K562 (cell line): ENCODE data around the gene MYL6B. TPM values are rescaled to one million over a fixed set of nuclear protein-coding genes. Genes with fewer than 3 reads are reported as not detected.

Experiments
- OTX1 ChIP-seq: fragments of 450-650 bp; formaldehyde crosslinking; IDR thresholded peaks from 2 replicates; pipeline ENCODE4 v1.4.0; 2022; ENCODE audit warnings: mild to moderate bottlenecking
- TSHZ1 ChIP-seq: fragments of 250-450 bp; sonication (Bioruptor Pico); IDR thresholded peaks from 2 replicates; pipeline ENCODE4 v1.4.0; 2020; ENCODE audit warnings: mild to moderate bottlenecking, moderate library complexity
- polyA plus RNA-seq, 8 experiments: library from polyadenylated mRNA; depleted of rRNA in 4 of 8; stranded (reverse) in 5 of 8; unstranded in 3 of 8; fragments of >200 nt; fragmentation: Nextera tagmentation in 2 of 8; fragmentation: Illumina TruSeq in 1 of 8; extraction: Ambion mirVana in 2 of 8; extraction: Trizol in 1 of 8; gene quantifications; 2 replicates each; pipeline versions ENCODE4 v1.2.1 to v1.2.3, GENCODE V29; 2011 to 2014; ENCODE audit warnings: inconsistent platforms in 1 of 8, missing spikeins in 1 of 8
- total RNA-seq, 7 experiments: library from RNA; depleted of rRNA in 6 of 7; stranded (reverse); fragments of >200 nt in 6 of 7; fragmentation: Illumina TruSeq in 2 of 7; extraction: Trizol in 2 of 7; gene quantifications; 2 replicates each; pipeline versions ENCODE4 v1.2.1 to v1.2.3, GENCODE V29; 2011 to 2021; ENCODE audit warnings: low replicate concordance in 1 of 7
- TF ChIP-seq, protein P1 (sequence below): fragments of 450-650 bp; IDR thresholded peaks from 2 replicates; pipeline ENCODE4 v1.6.1; 2018; ENCODE audit not compliant: partially characterized antibody

MYL6B gene
- total and polyA plus RNA-seq, 9 of the 15 experiments (the other 6 are each of a cell fraction or from before 2014, with no cell fraction given), result 42.8 to 77.3 (median 68.6) TPM

DNA sequence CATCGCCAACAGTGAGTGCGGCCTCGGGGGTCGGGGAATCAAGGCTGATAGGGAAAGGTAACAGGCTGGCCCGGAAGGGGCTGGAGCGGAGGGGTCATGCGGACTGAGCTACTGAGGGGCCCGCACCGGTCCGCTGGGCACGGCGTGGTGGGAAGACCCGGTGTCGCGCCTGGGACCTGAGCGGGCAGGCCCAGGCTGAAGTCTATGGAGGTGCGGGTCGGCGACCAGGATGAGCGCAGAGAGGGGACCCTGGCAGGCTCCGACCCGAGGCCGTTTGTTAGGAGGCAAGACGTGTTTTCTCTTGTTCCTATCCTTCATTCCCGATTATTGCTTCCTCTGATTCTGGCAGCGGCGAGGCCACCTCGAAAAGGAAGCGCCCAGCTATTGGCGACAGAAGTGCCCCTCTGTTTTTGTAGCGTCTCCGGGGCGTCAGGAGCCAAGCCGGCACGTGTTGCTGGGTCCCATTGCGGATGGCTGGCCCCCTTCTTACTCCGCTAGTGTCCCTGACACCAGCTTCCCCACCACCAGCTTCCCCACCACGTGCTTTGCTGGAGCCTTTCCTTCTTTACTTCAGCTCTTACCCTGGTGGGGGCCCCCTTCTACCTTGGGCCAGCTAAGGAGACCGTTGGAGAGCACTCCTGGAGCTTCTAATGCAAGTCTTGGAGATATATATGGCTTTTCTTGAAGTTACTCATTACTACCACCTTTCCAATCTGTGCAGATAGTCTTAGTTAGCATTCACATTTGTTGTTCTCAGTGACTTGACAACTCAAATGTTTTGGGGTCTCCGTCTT is 47.4 kb upstream of the MYL6B start (continued):
- no peak for TF ChIP-seq TSHZ1 (CRISPR knock-in tag)
- TF ChIP-seq, protein P1, sequence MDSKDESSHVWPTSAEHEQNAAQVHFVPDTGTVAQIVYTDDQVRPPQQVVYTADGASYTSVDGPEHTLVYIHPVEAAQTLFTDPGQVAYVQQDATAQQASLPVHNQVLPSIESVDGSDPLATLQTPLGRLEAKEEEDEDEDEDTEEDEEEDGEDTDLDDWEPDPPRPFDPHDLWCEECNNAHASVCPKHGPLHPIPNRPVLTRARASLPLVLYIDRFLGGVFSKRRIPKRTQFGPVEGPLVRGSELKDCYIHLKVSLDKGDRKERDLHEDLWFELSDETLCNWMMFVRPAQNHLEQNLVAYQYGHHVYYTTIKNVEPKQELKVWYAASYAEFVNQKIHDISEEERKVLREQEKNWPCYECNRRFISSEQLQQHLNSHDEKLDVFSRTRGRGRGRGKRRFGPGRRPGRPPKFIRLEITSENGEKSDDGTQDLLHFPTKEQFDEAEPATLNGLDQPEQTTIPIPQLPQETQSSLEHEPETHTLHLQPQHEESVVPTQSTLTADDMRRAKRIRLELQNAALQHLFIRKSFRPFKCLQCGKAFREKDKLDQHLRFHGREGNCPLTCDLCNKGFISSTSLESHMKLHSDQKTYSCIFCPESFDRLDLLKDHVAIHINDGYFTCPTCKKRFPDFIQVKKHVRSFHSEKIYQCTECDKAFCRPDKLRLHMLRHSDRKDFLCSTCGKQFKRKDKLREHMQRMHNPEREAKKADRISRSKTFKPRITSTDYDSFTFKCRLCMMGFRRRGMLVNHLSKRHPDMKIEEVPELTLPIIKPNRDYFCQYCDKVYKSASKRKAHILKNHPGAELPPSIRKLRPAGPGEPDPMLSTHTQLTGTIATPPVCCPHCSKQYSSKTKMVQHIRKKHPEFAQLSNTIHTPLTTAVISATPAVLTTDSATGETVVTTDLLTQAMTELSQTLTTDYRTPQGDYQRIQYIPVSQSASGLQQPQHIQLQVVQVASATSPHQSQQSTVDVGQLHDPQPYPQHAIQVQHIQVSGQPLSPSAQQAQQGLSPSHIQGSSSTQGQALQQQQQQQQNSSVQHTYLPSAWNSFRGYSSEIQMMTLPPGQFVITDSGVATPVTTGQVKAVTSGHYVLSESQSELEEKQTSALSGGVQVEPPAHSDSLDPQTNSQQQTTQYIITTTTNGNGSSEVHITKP, result peak; percentile 95
- TF ChIP-seq OTX1 (CRISPR knock-in tag), result 0 out of 2 replicates have a peak, but pooled peaks have one; percentile 12
